GM18502 (cell line): ENCODE results near the gene TCP11L2.
"Not testable (repeated sequence)": the region's sequence is repeated elsewhere in the genome, so short reads cannot be mapped to it uniquely, and the experiment has no call there.

Source experiments
- ATAC-seq: cut with Tn5 transposase; IDR thresholded peaks from one replicate; pipeline ENCODE4 v1.9.1; 2021; ENCODE audit warnings: mild to moderate bottlenecking; ENCODE audit not compliant: unreplicated experiment, poor library complexity

The TCP11L2 gene

DNA sequence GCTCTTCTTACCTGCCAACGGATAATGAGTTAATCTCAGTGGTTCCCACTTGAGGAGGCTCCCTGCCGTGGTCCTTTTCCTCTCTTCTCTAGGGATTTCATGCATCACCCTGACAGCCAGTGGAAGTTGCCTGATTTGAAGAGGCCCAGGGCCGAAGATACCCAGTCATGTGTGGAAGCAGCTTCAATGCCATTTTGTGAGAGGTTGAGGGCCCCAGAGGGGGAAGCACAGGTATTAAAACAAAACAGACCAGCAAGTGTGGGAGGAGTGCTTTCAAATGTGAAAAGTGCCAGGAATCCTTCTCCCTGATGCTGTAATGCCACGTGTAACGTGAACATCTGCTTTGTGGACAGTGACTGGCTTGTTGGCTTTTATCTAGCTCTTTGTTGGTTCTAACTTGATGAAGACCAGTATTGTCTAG is 1.5 kb downstream of the TCP11L2 start:
- no peak for ATAC-seq

DNA sequence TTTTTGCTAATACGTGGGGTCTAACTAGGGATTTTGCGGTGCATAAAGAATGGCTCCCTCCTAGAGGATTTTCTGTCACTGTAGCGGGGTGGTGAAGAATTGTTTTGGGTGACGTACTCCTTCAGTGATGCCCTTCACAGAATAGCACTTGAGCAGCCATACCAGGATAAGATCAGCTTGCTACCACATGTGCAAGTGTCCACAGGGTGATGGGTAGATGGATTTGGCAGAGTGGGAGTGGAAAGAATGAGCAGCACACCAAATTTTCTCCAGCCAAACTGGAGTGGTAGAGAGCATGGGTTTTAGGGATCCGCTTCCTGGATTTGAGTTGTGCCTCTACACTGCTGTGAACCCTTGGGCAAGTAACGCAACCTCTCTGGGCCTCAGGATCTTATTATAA is 2.3 kb downstream of the TCP11L2 start:
- ATAC-seq = no peak

DNA sequence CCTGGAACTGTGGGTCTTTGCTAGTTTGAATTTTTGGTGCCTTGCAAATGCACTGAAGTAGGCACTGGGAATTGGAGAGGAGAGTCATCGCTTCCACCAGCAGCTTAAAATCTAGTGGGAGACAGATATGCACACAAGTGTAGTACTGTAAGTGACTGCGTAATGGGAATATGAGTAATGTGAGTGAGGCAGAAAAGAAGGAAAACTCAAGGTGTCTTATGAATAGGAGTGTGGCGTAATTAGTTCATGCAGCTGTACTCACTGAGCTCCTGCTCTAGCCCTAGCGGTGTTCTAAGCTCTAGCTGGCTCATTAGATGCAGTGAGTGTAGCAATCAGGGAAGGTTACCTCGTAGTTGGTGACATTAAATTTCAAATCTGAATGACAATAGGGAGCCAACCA is 2.8 kb downstream of the TCP11L2 start:
- ATAC-seq = no peak

DNA sequence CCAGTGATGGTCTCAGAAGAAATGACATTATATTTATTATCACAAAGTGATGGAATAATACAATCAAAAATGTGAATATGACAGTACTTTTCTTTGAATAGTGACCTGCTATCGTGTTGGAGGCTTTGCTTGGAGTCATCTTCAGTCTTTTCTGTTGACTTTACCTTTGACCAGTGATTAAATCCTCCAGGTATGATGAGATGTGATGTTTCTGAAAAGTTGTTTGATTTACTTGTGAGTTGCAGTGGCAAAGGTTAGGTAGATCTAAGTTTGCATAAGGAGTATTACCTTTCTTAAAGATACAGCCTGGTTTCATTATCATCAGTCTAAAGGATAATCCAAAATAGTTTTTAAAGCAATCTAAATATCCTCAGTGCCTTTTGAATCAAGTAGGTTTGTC is 4.6 kb downstream of the TCP11L2 start:
- no peak for ATAC-seq

DNA sequence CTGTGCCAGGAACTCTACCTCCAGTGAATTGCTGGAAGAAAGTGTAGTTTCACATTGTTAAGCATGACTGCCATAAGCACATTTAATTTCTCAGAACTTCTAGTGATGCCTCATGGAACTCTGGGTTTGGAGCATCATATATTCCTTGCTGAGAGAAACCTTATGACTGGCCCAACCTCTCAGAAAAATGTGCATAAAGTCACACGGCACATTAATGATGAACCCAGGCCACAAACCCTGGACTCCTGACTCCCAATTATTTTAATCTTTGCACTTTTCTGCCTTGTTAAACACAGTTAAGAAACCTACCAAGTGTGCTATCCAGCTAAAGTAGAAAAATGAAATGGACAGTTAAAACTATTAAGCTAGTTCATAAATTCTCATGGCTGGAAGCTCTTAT is 5.6 kb downstream of the TCP11L2 start:
- no peak for ATAC-seq

DNA sequence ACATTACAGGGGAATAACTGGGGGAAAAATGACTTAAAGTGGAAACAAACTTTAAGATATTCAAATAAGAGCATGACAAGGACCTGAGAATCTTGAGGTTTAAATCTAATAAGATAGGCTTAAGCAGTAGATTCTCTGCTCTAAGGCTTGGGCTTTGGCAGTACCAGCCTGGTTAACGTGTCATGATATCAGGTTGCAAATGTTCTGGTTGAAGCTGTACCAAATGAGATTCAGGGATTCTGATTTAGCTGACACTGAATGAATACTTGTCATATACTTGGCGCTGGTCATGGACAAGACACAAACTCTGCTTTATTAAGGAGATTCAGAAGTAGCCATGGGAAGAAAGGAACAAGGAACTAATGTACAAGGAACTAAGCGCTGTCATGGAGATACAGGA is 6.1 kb downstream of the TCP11L2 start:
- ATAC-seq = no peak

DNA sequence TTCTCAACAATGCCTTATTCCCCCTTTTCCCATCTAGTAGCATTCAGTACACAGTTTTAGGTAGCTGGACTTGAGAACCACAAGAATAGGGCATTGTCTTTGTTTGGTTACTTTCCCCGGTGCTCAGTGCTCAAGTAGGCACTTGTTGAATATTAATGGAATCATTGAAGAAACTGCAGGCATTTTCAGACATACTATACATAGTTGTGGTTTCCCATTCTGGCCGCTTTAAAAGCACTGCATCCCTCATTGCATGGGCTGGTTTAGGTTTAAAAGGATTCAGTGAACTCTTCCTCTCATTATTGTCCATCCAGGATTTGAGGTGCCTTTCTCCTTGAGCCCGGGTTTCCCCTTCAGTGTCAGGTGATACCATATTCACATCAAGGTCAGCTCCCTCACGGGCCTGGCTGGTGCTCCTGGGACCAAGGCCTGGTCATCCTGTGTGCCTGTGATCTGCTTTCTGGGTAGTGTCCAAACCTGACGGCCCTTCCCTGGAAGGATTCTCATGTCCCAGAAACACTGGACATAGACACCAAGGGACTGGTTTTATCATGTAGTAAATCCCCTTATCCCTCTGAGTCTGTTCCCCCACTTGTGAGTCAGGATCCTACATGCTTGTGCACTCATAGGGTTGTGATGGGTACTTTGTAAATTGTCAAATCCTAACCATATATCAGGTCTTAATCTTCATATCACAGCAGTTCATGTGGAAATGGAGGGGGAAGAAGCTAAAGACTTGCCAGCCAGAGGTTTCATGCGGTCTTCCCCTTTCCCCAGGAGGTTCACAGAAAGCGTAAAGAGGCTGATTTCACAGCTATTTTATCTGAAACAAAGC is 7.4 kb downstream of the TCP11L2 start:
- ATAC-seq = no peak

DNA sequence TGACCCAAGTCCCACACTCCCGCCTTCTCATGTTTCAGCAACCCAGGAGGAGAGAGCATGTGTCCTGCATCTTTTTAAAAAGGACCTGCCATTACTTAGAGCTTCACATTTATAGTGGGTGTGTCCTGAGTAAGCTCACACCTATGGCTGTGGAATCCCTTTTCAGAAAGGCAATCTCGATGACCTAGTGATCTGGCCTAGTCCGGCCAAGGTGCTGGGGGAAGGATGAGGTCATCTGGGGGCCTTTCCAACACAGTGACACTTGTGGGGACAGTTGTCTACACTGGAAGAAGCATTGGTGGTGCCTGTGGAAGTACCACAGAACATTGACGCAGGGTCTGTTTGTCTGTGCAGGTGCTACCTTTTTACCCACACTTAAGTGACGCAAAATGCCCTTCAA is 8.2 kb downstream of the TCP11L2 start:
- no peak for ATAC-seq

DNA sequence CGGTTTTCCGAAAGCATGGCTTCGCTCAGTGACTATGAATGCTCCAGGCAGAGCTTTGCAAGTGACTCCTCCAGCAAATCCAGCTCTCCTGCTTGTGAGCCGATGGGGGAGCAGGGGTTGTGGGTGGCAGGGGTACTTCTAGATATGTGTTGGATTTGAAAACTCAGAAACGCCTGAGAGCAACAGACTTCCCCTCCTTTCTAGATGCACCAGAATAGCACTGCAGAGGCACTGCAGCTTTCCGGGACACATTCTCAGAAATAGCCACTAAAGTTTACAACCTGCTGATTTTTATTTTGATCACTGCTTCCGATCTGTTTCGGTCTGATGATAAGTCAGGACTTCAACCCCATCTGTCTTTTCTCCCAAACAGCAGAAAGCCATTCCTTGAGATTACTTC is 8.6 kb downstream of the TCP11L2 start:
- no peak for ATAC-seq

DNA sequence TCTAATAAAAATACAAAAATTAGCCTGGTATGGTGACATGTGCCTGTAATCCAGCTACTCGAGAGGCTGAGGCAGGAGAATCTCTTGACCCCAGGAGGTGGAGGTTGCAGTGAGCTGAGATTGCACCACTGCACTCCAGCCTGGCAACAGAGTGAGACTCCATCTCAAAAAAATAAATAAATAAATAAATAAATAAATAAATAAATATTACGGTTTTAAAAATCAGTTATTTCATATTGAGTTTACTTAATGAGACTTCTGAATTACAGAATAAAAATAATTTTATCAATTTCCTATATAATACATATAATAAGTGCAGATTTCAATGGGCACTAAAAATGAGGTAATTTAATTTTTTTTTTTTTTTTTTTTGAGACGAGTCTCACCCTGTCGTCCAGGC is 10.9 kb downstream of the TCP11L2 start:
- not testable (repeated sequence) for ATAC-seq

DNA sequence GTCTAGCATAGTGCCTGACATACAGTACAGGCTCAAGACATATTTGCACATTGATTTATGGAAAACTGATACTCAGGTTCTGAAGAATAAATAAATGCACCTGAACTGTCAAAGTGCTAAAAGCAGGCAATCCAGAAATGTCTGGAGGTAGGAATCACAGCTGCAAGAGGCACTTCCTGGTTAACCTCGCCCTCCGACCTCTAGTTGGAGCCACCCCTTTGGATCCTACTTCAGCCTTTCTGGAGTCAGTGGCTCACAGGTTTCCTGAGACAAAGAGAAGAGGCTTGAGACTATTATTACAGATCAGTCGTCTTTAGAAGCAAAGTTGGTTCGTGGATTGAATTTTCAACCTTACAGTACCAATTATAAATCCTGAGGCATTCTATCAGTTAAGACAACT is 13.0 kb downstream of the TCP11L2 start:
- no peak for ATAC-seq

DNA sequence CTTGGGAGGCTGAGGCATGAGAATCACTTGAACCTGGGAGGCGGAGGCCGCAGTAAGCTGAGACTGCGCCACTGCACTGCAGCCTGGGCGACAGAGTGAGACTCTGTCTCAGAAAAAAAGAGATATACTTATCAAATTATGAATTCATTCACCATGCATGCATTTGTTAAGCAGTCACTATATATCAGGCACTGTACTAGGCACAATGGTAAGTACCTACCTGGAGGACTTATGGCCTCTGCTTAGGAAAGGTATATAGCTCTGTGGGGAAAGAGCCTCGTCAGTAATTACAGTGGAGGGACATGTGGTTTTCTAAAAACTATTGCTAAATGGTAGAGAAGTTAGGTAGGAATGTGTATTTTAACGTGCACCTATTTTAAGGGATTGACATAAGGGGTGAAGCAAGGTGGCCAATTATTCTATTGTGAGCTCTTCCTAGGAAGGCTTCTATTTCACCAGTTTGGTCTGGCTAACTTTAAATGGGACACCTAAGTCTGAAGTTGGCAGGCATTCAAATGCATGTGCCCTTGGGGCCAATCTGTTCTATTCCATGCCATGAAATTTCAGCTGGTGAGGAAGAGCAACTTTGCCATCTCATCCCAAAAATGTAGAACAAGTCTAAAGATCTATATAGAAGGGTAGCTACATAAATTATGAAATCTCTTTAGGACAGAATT is 15.0 kb downstream of the TCP11L2 start:
- no peak for ATAC-seq

DNA sequence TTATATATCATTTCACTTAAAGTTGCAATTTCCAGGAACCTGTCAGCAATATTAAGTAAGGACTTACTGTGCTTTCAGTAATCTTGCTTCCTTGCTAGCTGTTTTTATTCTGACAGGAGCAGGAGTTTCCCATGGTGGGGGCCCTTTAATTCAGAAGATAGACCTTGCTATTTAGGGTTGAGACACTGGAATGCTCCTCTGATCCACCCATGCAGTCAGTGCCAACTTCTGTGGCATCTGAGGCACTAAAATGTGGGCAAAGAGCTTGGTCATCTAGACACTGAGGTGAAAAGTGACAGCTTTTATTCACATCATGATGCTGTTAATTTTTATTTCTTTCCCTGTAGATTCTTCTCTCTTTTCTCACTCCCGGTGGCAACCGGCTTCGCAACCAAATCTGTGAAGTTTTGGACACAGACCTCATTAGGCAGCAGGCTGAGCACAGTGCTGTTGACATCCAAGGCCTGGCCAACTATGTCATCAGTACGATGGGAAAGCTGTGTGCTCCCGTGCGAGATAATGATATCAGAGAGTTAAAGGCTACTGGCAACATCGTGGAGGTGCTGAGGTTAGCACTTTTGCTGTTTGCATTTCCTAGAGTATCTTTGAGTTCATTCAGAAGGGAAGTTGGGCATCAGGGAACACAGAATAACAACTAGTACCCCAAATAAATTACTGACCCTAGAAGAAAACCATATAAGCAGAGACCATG is 18.8 kb downstream of the TCP11L2 start:
- ATAC-seq = no peak

DNA sequence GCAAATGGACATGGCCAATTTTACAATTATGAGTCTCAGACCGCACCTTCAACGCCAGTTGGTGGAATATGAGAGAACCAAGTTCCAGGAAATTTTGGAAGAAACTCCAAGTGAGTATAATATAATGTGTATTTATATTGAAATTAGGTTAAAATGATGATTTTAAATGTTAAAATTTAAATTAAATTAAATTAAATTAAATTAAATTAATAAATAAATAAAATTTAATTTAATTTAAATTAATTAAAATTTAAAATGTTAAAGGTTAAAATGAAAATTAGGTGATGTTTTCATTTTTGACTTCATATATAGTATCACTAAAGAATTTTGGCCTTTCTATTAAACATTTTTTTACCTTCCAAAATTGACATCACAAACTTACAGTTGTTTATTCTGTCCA is 21.0 kb downstream of the TCP11L2 start:
- ATAC-seq = no peak

DNA sequence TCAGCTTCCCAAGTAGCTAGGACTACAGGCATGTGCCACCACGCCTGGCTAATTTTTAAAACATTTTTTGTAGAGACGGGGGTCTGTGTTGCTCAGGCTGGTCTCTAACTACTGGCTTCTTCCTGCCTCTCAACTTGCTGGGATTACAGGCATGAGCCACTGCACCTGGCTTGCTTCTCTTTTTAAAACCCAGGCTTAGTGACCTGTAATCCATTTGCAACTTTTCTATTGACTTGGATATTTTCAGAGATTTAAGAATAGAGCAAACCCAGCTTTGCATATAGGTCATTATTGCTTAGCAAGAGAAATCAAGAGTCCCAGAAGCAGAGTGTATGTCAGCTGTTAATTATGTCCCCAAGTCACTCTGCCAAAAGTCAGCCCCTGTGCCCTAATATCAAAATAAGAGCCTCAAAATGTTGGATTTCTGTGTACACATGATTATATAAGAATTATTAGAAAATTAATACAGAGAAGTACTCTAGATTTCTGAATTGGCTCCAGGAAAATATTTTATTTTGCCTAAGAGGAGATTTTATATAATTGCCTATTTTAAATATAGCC is 24.9 kb downstream of the TCP11L2 start:
- no peak for ATAC-seq

DNA sequence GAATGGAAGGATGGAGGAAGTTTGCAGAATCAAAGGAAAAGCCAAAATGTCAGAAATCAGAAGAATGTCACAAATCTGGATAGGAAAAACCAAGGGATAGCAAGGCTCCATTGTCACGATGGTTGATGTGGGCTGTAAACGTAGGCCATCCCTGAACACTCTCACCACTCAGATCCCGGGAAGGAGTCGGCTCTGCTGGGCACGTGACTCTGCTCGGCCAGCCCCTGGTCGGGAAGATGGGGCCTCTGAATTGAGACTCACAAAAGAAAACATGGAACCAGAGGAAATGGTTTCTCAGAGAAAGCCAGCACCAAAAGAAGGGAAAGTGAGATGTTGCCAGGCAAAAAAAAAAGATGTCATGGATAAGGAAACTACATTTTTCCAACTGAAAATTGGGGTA is 26.2 kb downstream of the TCP11L2 start:
- no peak for ATAC-seq

DNA sequence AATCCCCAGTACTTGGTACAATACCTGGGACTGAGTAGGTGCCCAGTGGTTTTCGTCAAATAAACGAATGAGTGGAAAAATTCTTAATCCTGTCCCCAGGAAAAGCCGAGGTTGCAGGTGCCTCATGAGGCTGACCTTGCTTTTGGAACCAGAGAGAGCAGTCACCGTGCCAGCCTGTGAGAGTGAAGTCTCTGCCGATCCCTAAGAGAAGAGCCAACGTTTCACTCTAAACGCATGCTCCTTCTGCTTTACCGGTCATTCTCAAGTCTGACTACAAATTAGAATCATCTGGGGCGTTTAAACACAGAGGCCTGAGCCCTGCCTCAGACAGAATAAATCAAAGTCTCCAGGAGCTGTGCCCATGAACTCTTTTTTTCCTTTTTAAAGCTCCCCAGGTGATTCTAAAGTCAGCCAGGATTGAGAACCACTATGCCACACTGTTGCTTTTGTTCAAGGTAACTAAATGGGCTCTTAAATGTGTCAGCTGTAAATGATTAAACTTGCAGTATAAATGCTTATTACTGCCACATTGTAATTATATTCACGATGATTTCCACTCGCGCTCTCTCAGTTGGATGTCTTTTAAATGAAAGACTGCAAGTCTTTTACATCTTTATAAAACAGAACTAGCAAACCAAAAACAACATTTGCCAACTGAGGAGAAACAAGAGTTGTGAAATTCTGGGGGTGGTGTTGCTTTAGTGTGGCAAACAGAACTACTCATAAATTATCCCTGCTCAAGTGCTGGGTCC is 26.9 kb downstream of the TCP11L2 start:
- no peak for ATAC-seq

DNA sequence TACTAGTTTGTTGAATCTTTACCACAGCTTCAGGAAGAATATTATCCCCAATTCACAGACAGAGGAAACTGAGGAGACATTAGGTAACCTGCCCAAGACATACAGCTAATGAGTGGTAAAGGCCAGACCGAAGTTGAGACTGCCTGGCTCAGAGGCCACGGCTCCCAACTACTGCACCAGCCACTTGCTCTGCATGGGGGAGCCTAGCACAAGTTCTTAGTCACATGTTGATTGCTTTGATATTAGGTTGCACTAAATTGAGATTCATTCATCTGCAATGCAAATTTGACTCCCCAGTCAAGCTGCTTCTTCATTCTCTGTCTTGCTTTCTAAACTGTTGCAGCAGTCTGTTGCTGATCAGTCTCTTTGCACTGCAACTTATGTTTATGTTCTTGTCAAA is 29.1 kb downstream of the TCP11L2 start:
- no peak for ATAC-seq

DNA sequence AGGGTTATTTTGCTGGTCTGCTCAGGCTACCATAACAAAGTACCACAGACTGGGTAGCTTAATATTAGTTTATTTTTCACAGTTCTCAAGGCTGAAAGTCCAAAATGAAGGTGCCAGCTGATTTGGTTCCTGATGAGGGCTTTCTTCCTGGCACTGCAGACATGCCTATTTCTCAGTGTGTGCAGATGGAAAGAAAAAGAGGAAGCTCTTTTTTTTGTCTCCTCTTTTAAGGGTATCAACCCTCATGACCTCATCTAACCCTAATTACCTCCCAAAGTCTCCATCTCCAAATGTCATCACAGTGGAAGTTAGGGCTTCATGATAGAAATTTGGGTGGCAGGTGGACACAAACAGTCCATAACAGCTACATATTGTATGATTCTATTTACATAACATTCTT is 30.0 kb downstream of the TCP11L2 start:
- no peak for ATAC-seq

DNA sequence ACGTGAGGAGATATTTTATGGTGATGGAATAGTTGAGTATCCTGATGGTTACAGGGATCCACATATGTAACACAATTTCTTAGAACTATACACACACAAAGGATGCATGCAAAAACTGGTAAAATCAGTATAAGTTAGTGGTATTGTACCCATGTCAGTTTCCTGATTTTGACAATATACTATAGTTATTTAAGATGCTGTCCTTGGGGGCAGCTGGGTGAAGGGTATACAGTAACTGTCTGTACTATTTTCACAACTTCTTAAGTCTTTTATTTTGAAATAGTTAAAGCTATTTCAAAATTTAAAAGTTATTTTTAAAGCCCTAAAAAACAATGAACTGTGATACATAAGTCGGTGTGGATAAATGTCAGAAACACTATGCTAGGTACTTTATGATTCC is 30.5 kb downstream of the TCP11L2 start:
- ATAC-seq = no peak
